HuH-7 (cell line): ENCODE results near the gene HSPA12B.

ENCODE experiments used
- DNase-seq: peaks from one replicate; pipeline ENCODE4 v3.0.0; 2011; ENCODE audit warnings: low spot score

Gene HSPA12B

GRCh38 chr20:3767110-3767426 is 34.6 kb downstream of the HSPA12B start:
- no peak for DNase-seq

- peak; percentile 100 for DNase-seq
Observed at GRCh38 chr20:3767427-3768341, 35.2 kb downstream of the HSPA12B start, which contains the start of gene ADISSP. TSS of gene ADISSP (minus strand) at chr20:3767753. CDS start at chr20:3760100, 7,653 bp downstream.

GRCh38 chr20:3768342-3769130 is 36.1 kb downstream of the HSPA12B start:
- DNase-seq, result peak; percentile 95

DNA sequence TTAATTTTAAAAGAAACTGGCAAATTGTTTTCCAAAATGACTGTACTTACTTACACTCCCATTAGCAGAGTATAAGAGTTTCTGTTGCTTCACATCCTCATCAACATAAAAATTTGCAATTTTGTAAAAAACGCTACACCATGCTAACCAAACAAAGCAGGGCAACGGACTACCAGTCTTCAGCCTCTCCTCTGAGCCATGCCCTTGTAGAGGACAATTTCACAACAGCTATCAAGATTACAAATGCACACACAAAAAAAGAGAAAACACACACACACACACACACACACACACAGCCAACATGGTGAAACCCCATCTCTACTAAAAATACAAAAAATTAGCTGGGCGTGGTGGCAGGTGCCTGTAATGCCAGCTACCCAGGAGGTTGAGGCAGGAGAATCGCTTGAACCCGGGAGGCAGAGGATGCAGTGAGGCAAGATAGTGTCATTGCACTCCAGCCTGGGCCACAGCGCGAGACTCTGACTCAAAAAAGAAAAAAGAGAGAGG is 39.1 kb downstream of the HSPA12B start:
- no peak for DNase-seq

- DNase-seq, result no peak
Observed at GRCh38 chr20:3775457-3776108, 43.1 kb downstream of the HSPA12B start.

DNA sequence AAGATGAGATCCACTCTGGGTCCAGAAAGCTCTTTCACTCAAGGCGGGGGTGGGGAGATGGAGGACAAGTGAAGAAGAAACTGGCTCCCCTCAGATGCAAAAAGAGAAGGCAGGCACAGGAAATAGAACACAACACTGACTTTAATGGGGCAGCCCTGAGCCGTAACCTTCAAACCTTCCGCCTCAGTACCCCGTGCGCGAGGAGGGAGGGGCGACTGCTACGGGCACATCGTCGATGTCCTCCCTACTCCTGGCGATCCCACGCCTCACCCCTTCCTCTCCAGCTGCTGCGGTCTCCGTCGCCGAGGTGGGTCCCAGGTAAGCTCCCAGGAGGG is 44.9 kb downstream of the HSPA12B start:
- no peak for DNase-seq

- peak; percentile 76 for DNase-seq
Observed at GRCh38 chr20:3777716-3778629, 45.5 kb downstream of the HSPA12B start.

DNA sequence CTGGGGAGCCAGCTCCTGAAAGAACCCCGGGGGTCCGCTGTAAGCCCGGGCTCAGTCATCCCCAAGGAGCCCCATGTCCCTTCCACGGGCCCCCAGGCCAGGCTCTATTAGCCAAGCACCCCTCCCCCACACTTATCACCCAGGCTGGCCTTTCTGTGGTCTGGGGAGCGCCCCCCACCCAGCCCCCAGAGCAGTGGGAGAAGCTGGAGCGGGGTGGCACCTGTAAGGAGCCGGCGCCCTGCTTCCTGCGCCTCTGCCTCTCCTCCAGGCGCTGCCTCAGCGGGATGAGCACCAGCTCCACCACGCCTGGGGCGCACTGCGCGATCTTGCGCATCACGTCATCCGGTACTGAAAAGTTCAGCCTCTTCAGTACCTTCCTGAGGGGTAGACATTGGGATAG is 46.5 kb downstream of the HSPA12B start:
- DNase-seq, result no peak

DNA sequence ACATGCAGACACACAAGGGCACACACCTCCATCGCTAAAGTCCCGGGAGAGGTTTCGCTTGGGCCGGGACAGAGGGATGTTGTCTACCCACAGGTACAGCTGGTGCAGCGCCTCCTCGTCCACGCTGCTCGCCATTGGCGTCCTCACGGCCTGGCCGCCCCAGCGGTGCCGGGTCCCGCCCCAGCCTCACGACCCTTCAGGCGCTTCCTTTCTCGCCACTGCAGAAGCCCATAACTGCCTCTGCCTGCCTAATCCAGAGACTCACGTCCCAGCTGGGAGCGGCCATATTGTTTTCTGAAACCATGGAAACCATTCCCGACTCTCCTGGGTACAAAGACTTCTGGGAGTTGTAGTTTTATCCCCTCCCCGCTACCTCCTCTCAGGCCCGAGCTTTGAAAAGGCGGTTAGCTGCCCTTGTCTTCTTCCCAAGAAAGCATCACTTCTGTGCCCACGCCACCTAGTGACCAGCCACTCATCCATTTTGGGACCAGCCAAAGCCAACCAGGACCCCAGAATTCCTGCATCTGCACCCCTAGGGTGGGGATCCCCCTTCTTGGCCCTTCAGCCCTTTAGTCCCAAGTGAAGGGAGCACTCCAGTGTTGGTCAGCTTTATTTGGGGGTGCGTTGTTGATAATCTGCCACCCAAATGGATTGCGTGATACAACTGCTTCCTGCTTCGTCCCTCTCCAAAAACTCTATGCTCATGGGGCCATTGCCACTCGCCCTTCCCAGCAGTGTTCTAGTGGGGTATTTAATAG is 48.8 kb downstream of the HSPA12B start, which contains the start of gene SPEF1:
TSS of gene SPEF1 (minus strand) at position 296 of the 758 bp plus-strand sequence. CDS start at position 135, 161 bp downstream.
- peak; percentile 100 for DNase-seq

DNA sequence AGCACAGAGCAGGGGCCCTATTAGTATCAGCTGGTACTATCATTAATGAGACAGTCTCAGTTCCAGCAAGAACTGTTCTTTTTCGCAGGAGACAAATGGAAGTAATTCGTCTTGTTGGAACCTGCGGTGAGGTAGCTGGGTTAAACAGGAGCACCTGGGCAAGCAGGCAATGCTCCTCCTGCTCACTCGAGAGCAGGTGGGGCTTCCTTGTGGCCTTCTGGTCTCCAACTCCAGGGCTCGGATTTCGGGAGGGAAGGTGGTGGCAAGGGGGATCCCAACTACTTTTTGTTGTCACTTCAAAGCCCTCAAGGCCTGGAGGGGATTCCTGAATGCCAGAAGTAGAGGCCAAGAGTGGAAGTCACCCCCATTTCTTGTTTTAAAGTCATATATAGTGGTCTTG is 50.1 kb downstream of the HSPA12B start:
- DNase-seq, result no peak

GRCh38 chr20:3783068-3783489 is 50.6 kb downstream of the HSPA12B start:
- DNase-seq, result no peak

DNA sequence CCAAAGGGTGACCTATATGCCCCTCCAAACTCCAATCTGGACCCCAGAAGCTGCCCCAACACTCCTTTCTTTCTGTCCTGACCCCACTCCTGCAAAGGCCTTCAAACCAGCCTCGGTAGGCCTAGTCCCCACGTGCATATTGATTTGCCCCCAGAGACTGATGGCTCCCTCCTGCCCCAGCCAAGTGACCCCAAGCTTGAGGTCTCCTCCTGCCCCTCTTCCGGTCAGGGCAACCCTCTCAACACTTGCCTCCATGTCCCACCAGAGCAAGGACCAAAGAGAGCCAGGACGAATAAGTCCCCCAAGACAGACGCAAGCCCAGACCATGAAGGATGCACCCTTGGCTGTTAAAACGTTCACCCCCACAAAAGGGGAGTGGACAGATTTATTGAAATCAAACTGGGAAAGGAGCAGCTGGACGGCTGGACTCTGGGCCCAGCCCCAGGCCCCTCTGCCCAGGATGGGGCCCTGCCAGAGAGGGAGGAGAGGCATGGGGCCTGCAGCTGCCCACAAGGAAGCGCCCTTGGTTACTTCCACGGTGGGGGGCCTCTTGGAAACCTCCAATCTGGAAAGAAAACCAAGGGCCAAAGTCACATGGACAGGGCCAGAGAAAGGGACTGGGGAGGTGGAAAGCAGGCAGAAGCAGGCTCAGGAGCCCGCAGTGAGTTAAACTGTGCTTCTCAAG is 51.2 kb downstream of the HSPA12B start:
- no peak for DNase-seq

- DNase-seq, result no peak
Observed at GRCh38 chr20:3784216-3784853, 51.9 kb downstream of the HSPA12B start.

DNA sequence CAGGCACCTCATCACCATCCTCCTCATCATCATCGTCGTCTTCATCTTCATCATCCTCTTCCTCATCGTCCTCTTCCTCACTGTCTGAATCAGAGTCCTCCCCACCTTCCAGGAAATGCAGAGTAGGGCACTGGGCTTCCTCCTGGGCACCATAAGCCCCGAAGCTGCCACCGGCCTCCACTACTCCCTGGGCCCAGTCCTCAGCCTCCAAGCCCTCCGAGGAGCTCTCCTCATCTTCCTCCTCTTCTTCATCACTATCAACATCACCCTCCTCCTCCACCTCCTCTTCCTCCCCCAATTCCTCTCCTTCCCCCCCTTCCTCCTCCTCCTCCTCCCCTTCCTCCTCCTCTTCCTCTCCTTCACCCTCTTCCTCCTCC is 52.4 kb downstream of the HSPA12B start:
- no peak for DNase-seq

DNA sequence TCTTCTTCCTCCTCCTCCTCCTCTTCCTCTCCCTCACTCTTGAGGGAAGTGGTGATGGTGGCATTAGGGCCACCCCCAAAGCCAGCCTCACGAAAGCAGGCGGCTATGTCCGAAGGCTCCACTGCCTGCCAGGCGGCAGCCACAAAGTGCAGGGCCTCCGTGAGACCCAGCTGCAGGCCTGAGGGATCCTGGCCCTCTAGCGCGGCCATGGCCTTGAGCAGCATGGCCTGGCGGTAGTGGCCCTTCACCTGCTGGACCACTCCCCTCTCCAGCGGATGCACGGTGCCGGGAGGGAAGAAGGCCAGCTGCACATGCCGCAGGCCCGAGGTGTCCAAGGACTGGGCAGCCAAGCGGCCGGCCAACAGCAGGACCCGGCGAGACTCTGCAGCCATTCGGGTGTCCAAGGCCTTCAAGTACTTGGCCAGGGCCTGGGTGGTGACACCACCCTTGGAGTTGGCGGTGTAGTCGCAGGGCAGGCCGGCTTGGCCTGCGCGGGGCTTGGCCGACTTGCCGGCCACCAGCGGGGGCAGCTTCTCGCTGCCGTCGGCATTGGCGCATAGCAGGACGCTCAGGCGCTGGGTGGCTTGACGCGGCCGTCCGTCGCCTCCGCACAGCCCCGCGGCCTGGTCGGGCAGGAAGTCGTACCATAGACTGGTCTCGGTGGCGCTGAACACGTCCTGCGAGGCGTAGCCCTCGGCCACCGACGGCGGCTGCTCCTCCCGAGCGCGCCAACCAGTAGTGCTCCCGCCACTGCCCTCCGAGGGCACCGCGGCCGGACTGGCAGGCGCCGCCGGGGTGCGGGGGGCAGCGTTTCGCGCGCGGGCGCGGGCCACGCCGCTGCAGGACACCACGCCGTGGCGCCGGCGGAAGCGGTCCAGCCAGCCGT is 53.0 kb downstream of the HSPA12B start:
- no peak for DNase-seq

DNA sequence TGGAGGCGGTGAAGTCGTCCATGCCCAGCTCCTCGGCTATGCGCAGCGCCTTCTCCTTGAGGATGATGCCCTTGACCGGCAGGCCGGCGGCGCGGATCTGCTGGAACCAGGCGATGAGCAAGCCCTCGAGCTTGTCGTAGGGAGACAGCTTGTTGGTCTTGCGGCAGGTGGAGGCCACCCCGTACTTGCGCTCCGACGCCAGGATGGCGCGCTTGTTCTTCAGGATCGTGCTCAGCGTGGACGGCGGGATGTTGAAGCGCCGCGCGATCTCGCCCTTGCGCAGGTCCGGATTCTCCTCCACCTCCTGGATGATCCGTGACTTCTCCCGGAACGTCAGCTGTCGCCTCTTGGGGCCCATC is 53.6 kb downstream of the HSPA12B start:
- DNase-seq, result peak; percentile 79

- DNase-seq, result peak; percentile 98
Observed at GRCh38 chr20:3786665-3787323, 54.3 kb downstream of the HSPA12B start, which contains the start of gene CENPB. TSS of gene CENPB (minus strand) at chr20:3786740. CDS start at chr20:3786483, 257 bp downstream.
